RWPE2 (cell line): ENCODE data around the gene OR4D5.

Experiments used
- ATAC-seq: fragments of 200-7000 bp; cut with Tn5 transposase; 3 replicates; pipeline ENCODE4 v1.9.1; 2021; ENCODE audit warnings: low read depth
- DNase-seq: peaks from one replicate; pipeline ENCODE4 v3.0.0-alpha.2; 2020; ENCODE audit warnings: low spot score
- H3K27ac ChIP-seq: fragments of 450-650 bp; 2 replicates; pipeline ENCODE4 v1.5.1; 2017; ENCODE audit warnings: mild to moderate bottlenecking; ENCODE audit not compliant: poor library complexity, severe bottlenecking
- H3K27me3 ChIP-seq: fragments of 250-450 bp; sonication (Bioruptor Pico); 2 replicates; pipeline ENCODE4 v1.5.1; 2021; ENCODE audit warnings: mild to moderate bottlenecking, moderate library complexity; ENCODE audit not compliant: insufficient read depth, poor library complexity, severe bottlenecking
- H3K36me3 ChIP-seq: fragments of 250-450 bp; sonication (Bioruptor Pico); 2 replicates; pipeline ENCODE4 v1.5.1; 2020; ENCODE audit warnings: low read depth, mild to moderate bottlenecking, moderate library complexity
- H3K4me1 ChIP-seq: fragments of 250-450 bp; sonication (Bioruptor Pico); 2 replicates; pipeline ENCODE4 v1.5.1; 2021; ENCODE audit warnings: mild to moderate bottlenecking, moderate library complexity; ENCODE audit not compliant: insufficient read depth, poor library complexity, severe bottlenecking
- H3K4me3 ChIP-seq: fragments of 250-450 bp; sonication (Bioruptor Pico); 2 replicates; pipeline ENCODE4 v1.5.1; 2021; ENCODE audit warnings: mild to moderate bottlenecking, moderate library complexity; ENCODE audit not compliant: severe bottlenecking
- H3K9me3 ChIP-seq: fragments of 250-450 bp; sonication (Bioruptor Pico); 2 replicates; pipeline ENCODE4 v1.5.1; 2021; ENCODE audit warnings: mild to moderate bottlenecking, moderate library complexity; ENCODE audit not compliant: severe bottlenecking
- TF ChIP-seq, protein P1 (sequence below): fragments of 450-650 bp; IDR thresholded peaks from one replicate; pipeline ENCODE4 v1.5.1; 2017; ENCODE audit warnings: mild to moderate bottlenecking, moderate library complexity; ENCODE audit not compliant: poor library complexity, severe bottlenecking

The OR4D5 gene

DNA sequence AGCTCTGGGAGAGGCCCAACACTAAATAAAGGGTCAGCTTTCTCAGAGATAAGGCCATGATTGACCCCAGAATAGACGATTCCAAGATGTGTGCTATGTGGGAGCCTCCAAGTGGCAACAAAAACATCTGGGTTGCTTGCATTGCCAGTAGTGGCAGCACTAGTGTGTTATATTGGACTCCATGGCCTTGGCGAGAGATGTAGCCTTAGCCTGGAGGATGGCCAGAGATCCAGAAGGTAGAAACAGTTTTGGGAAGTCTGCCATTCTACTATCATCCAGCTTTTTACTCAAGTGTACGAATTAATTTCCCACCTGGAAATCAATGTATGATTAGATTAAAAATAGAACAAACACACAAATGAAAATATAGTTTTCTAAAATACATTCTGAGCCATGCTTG is 34.5 kb upstream of the OR4D5 start:
- Histone ChIP-seq H3K27me3 (no peaks in the 10 kb centered on the region), H3K4me1 (no peaks in the 10 kb centered on the region), H3K27ac (no peak overlapping the region), H3K9me3 (no peaks in the 10 kb centered on the region), H3K36me3 (no peaks in the 10 kb centered on the region), H3K4me3 (no peak overlapping the region)
- DNase-seq (no peak), ATAC-seq (no peak)
- TF ChIP-seq, protein P1, sequence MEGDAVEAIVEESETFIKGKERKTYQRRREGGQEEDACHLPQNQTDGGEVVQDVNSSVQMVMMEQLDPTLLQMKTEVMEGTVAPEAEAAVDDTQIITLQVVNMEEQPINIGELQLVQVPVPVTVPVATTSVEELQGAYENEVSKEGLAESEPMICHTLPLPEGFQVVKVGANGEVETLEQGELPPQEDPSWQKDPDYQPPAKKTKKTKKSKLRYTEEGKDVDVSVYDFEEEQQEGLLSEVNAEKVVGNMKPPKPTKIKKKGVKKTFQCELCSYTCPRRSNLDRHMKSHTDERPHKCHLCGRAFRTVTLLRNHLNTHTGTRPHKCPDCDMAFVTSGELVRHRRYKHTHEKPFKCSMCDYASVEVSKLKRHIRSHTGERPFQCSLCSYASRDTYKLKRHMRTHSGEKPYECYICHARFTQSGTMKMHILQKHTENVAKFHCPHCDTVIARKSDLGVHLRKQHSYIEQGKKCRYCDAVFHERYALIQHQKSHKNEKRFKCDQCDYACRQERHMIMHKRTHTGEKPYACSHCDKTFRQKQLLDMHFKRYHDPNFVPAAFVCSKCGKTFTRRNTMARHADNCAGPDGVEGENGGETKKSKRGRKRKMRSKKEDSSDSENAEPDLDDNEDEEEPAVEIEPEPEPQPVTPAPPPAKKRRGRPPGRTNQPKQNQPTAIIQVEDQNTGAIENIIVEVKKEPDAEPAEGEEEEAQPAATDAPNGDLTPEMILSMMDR: no peak

DNA sequence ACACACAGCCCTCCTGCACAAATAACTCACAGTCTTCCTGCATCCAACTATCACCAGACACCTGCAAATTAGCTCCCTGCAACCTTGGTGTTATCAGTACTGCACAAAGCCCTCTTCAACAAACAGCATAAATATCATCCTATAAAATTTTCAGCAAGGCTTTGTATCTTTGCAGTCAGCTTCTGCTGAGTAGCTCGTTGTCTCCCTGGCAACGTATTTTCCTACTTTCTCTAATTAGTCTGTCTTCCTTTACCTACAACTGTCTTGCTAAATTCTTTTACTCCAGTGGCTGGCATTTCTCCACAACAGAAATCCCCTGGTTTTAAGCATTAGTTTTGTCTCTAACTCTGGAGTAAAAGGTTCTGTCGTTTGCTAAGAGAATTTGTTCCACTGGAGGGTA is 33.6 kb upstream of the OR4D5 start:
- no peaks in the 10 kb centered on the region for H3K9me3 ChIP-seq
- ATAC-seq (no peak), DNase-seq (no peak)
- no peaks in the 10 kb centered on the region for H3K36me3 ChIP-seq
- no peak overlapping the region for H3K4me3 ChIP-seq
- TF ChIP-seq, protein P1: no peak
- H3K4me1 ChIP-seq: no peaks in the 10 kb centered on the region
- no peaks in the 10 kb centered on the region for H3K27me3 ChIP-seq
- no peak overlapping the region for H3K27ac ChIP-seq

DNA sequence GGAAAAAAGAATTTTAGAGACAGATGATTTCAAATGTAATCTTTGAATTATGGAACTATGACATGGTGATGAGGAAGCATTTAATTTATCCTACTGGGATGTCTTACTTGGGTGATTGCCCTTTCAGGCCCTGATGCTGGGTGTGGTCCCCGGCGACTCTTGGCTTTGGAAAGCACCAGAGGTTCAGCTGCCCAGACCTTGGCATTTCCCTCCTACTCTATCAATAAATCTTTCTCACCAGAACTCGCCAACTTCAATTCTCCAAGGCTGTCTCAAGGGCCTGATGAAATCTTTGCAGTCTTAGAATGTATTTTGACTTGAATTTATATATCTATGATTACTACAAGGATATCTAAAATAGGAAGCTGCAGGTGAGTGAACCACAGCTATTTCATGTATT is 18.5 kb upstream of the OR4D5 start:
- no peak for ATAC-seq
- Histone ChIP-seq H3K4me1 (no peaks in the 10 kb centered on the region), H3K9me3 (no peaks in the 10 kb centered on the region), H3K4me3 (no peak overlapping the region), H3K27me3 (no peaks in the 10 kb centered on the region), H3K27ac (no peak overlapping the region), H3K36me3 (no peaks in the 10 kb centered on the region)
- TF ChIP-seq, protein P1: no peak
- DNase-seq: no peak

DNA sequence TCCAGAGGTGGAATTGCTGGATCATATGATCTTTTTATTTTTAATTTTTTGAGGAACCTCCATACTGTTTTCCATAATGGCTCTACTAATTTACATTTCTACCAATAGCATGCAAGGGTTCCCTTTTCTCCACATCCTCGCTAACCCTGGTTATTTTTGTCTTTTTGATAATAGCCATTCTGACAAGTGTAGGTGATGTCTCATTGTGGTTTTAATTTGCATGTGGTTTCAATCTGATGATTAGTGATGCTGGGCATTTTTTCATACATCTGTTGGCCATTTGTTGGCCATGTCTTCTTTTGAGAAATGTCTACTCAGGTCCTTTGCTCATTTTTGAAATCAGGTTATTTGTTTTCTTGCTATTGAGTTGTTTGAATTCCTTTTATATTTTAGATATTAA is 15.4 kb upstream of the OR4D5 start:
- no peak overlapping the region for H3K4me3 ChIP-seq

DNA sequence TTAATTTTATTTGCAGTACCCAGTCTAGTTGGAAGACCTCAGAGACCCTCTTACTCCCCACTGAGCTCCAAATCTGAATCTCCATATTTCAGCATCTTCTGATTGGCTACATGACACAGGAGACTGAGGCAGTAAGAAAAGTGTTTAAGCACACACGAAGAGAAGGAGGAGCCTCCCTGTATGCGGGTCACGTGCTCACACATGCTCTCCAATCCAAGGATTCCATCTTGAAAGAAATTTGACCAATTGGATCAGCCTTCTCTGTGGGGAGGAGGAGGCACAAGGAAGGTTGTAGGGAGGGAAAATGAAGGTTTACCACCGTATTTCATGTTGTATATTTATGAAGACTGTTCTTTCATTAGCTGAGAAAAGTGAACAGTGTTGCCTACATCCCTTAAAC is 3.0 kb downstream of the OR4D5 start:
- DNase-seq (no peak), ATAC-seq (no peak)
- no peak overlapping the region for H3K27ac ChIP-seq
- H3K4me3 ChIP-seq: no peak overlapping the region
- H3K9me3 ChIP-seq: no peaks in the 10 kb centered on the region
- TF ChIP-seq, protein P1: no peak
- H3K4me1 ChIP-seq: no peaks in the 10 kb centered on the region
- H3K27me3 ChIP-seq: no peaks in the 10 kb centered on the region
- no peaks in the 10 kb centered on the region for H3K36me3 ChIP-seq

More for the DNA sequence above, 15.4 kb upstream of the OR4D5 start:
- Histone ChIP-seq H3K27ac (no peak overlapping the region), H3K4me1 (no peaks in the 10 kb centered on the region), H3K27me3 (no peaks in the 10 kb centered on the region), H3K36me3 (no peaks in the 10 kb centered on the region), H3K9me3 (no peaks in the 10 kb centered on the region)
- TF ChIP-seq, protein P1: no peak
- no peak for DNase-seq
- ATAC-seq: no peak
